ENCODE data around the gene C20orf144.
"Not testable (repeated sequence)": the region's sequence is repeated elsewhere in the genome, so short reads cannot be mapped to it uniquely, and the experiment has no call there.

Gene C20orf144

DNA sequence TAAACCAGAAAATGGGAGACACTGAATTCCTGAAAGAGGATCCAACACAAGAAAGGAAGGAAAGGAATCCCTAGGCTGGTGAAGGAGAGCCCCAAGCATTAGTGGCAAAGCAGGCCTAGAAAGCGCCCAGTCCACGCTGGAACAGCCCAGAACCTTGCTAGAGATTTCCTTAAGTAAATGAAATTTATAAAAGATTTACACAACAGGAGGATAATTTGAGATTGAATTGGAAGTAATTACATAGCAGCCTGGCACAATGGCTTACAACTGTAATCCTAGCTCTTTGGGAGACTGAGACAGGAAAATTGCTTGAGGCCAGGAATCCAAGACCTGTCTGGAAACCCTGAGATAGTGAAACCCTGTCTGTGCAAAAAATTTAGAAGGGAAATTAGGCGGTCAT is 26.8 kb upstream of the C20orf144 start:
- H3K36me3 ChIP-seq = peaks cover 77% of the 10 kb centered on the region
- H3K4me2 ChIP-seq = no peak overlapping the region
- no peak overlapping the region for H3K4me3 ChIP-seq
- H3K4me1 ChIP-seq = no peaks in the 10 kb centered on the region
- no peak overlapping the region for H3K27ac ChIP-seq
- H3K27me3 ChIP-seq = no peaks in the 10 kb centered on the region
- H4K20me1 ChIP-seq = no peaks in the 10 kb centered on the region
- TF ChIP-seq Cebpa-rat (IDR thresholded peaks at IDR 0.05) = no peak
- no peak overlapping the region for H3K9ac ChIP-seq
- H3K9me3 ChIP-seq = no peaks in the 10 kb centered on the region

DNA sequence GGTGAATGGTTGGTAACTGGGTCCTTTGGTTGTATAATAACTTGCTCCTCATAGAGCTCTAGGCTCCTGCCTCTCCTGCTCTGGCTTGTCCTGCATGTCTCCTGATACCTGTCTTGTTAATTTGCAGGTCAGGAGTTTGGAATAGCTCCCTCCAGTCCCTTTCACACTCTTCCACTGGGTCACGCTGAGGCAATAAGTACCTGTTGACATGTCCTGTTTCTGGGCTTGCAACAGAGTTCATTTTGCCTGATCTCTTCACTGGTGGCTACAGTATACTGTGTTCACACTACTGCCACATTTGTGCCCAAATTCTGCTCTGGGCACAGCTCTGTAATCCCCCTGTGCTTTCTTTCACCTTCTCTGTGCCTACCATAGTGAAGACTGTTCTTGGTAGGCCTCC is 25.4 kb upstream of the C20orf144 start:
- Histone ChIP-seq H3K27ac (no peak overlapping the region), H3K4me2 (no peak overlapping the region), H3K27me3 (no peaks in the 10 kb centered on the region), H3K4me1 (no peaks in the 10 kb centered on the region), H3K9ac (no peak overlapping the region), H4K20me1 (no peaks in the 10 kb centered on the region), H3K4me3 (no peak overlapping the region), H3K9me3 (no peaks in the 10 kb centered on the region), H3K36me3 (peaks cover 77% of the 10 kb centered on the region)
- TF ChIP-seq Cebpa-rat (IDR thresholded peaks at IDR 0.05) = no peak

DNA sequence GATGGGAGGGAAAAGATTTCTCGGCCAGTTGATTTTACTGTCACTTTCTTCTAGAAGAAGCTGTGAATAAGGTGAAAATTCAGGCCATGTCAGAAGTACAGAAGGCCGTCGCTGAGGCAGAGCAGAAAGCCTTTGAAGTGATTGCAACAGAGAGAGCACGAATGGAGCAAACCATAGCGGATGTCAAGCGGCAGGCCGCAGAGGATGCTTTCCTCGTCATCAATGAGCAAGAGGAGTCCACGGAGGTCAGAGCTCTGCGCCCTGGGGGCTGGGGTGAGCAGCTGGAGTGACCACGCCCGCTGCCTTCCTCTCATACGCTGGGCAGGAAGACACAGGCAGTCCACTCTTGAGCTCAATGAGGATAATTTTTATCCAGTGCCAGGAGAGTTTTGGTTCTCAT is 21.8 kb upstream of the C20orf144 start:
- Histone ChIP-seq H3K27me3 (no peaks in the 10 kb centered on the region), H4K20me1 (0 out of 2 replicates have a peak, but pooled peaks cover 9% of the 10 kb centered on the region), H3K4me2 (no peak overlapping the region), H3K27ac (no peak overlapping the region), H3K9me3 (no peaks in the 10 kb centered on the region), H3K36me3 (peaks cover 83% of the 10 kb centered on the region), H3K4me1 (no peaks in the 10 kb centered on the region), H3K4me3 (no peak overlapping the region), H3K9ac (no peak overlapping the region)
- TF ChIP-seq Cebpa-rat (IDR thresholded peaks at IDR 0.05) = no peak

DNA sequence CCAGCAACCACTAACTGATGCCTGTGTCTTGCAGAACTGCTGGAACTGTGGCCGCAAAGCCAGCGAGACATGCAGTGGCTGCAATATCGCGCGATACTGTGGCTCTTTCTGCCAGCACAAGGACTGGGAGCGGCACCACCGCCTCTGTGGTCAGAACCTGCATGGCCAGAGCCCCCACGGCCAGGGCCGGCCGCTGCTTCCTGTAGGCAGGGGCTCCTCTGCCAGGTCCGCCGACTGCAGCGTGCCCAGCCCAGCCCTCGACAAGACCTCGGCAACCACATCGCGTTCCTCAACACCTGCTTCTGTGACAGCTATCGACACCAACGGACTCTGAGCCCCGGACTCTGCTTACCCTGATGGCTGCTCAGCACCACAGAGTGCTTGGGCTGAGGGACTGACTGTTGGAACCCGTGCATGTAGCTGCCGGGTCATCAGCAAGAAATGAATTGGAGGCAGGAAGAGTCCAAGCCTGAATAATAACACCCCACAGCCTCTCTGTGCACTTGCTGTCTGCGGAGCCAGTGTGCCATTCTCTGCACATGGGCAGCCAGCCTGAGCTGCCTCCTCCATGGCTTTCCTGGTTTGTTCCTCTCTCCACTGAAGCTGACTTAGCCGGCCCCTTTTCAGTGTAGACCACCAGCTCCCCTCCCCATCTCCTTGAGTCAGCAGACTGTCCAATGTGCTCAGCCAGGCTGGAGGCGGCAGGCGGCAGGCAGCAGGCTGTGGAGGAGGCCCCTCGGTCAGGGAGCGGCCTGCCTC is 17.6 kb upstream of the C20orf144 start:
- Histone ChIP-seq H3K27me3 (no peaks in the 10 kb centered on the region), H3K4me3 (no peak overlapping the region), H3K27ac (no peak overlapping the region), H3K4me1 (peaks cover 24% of the 10 kb centered on the region), H3K9me3 (no peaks in the 10 kb centered on the region), H3K4me2 (no peak overlapping the region), H3K9ac (no peak overlapping the region), H3K36me3 (peaks cover 77% of the 10 kb centered on the region), H4K20me1 (peaks cover 39% of the 10 kb centered on the region)
- TF ChIP-seq Cebpa-rat (IDR thresholded peaks at IDR 0.05) = no peak

GRCh38 chr20:33645072-33645358 is 17.1 kb upstream of the C20orf144 start:
- Histone ChIP-seq H3K27ac (no peak overlapping the region), H3K9me3 (no peaks in the 10 kb centered on the region), H3K9ac (no peak overlapping the region), H3K4me1 (peaks cover 24% of the 10 kb centered on the region), H3K4me2 (no peak overlapping the region), H3K4me3 (no peak overlapping the region), H4K20me1 (peaks cover 39% of the 10 kb centered on the region), H3K36me3 (peaks cover 72% of the 10 kb centered on the region), H3K27me3 (no peaks in the 10 kb centered on the region)
- no peak for TF ChIP-seq Cebpa-rat (IDR thresholded peaks at IDR 0.05)

DNA sequence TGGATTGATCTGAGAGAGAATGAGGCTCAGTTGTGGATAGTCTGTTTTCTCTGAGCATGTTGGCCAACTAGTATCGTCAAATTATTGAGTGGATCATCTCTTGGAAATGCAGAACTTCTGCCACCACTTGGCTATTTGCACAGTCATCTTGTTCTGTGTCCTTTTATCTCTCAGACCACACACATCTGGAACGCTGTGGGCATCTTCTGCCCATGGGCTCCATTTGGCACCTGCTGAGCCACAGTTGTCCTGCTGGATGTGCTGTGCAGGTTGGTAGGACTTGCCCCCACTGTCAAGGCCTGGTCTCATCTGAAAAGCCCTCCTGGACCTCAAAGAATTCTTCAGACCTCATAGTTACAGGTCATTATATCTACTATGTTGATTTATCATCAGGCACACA is 16.7 kb upstream of the C20orf144 start:
- Histone ChIP-seq H3K27ac (no peak overlapping the region), H3K4me3 (no peak overlapping the region), H3K36me3 (peaks cover 68% of the 10 kb centered on the region), H4K20me1 (peaks cover 39% of the 10 kb centered on the region), H3K9me3 (no peaks in the 10 kb centered on the region), H3K9ac (no peak overlapping the region), H3K4me1 (peaks cover 24% of the 10 kb centered on the region), H3K27me3 (no peaks in the 10 kb centered on the region), H3K4me2 (no peak overlapping the region)
- no peak for TF ChIP-seq Cebpa-rat (IDR thresholded peaks at IDR 0.05)

- Histone ChIP-seq H3K9me3 (no peaks in the 10 kb centered on the region), H3K4me1 (peaks cover 24% of the 10 kb centered on the region), H3K4me3 (no peak overlapping the region), H3K9ac (no peak overlapping the region), H4K20me1 (peaks cover 39% of the 10 kb centered on the region), H3K4me2 (no peak overlapping the region), H3K27me3 (no peaks in the 10 kb centered on the region), H3K27ac (no peak overlapping the region), H3K36me3 (peaks cover 60% of the 10 kb centered on the region)
- TF ChIP-seq Cebpa-rat (IDR thresholded peaks at IDR 0.05) = no peak
Measured at GRCh38 chr20:33646191-33646590, 15.9 kb upstream of the C20orf144 start.

DNA sequence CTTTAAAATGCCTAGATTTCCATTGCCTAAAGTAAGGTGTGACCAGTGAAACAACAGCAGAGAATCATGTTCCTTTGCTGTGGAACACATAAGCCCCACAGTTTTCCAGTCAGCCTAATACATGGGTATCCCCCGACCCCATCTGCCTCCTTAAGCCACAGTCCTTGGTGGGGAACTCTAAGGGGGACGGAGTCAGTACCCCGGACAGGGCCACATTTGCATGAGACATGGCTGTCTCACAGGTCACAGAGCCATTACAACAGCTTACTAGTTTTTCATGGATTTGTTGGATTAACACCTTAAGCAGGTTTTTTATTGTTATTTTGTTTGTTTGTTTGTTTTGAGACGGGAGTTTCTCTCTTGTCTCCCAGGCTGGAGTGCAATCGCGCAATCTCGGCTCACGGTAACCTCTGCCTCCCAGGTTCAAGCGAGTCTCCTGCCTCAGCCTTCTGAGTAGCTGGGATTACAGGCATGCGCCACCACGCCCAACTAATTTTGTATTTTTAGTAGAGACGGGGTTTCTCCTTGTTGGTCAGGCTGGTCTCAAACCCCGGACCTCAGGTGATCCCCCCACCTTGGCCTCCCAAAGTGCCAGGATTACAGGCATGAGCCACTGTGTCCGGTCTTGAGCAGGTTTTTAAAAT is 15.0 kb upstream of the C20orf144 start:
- not testable (repeated sequence) for H3K27me3 ChIP-seq, H3K27ac ChIP-seq, H3K4me3 ChIP-seq, H3K9ac ChIP-seq, H3K9me3 ChIP-seq
- H3K36me3 ChIP-seq = peaks cover 51% of the 10 kb centered on the region
- peak overlapping the region; percentile 30; the same call in 1 of the 2 replicates for H3K4me2 ChIP-seq
- peaks cover 39% of the 10 kb centered on the region for H4K20me1 ChIP-seq
- H3K4me1 ChIP-seq = peaks cover 24% of the 10 kb centered on the region

- Histone ChIP-seq H3K9me3 (no peaks in the 10 kb centered on the region), H3K4me1 (peaks cover 24% of the 10 kb centered on the region), H3K4me3 (no peak overlapping the region), H4K20me1 (peaks cover 39% of the 10 kb centered on the region), H3K36me3 (peaks cover 44% of the 10 kb centered on the region), H3K4me2 (peak overlapping the region; percentile 30), H3K27ac (0 out of 2 replicates have a peak overlapping the region, but pooled peaks have one; percentile 6), H3K27me3 (no peaks in the 10 kb centered on the region), H3K9ac (peak overlapping the region; percentile 14; the same call in 1 of the 2 replicates)
- no peak for TF ChIP-seq Cebpa-rat (IDR thresholded peaks at IDR 0.05)
Measured at GRCh38 chr20:33647603-33648395, 14.3 kb upstream of the C20orf144 start.
